Thoracic aorta (tissue), 2 donors: ENCODE results near the gene SZT2. TPM values are rescaled to one million over a fixed set of nuclear protein-coding genes. Genes with fewer than 3 reads are reported as not detected.
"Not testable (repeated sequence)": the region's sequence is repeated elsewhere in the genome, so short reads cannot be mapped to it uniquely, and the experiment has no call there.

Source experiments
- ATAC-seq: fragments of 150-250 bp; one replicate; pipeline ENCODE4 v1.8.0; 2017; ENCODE audit warnings: low read depth; ENCODE audit not compliant: insufficient number of reproducible peaks, low FRiP score
- DNase-seq: peaks from one replicate; pipeline ENCODE4 v3.0.0-alpha.2; 2020; ENCODE audit warnings: low spot score
- H3K27ac ChIP-seq, 2 donors: fragments of 200-600 bp; sonication (generic); 1 replicate in 1 of 2; 2 replicates in 1 of 2; pipeline ENCODE4 v1.5.1; 2016; ENCODE audit warnings: mild to moderate bottlenecking in 2 of 2, moderate library complexity in 2 of 2
- H3K27me3 ChIP-seq: fragments of 200-600 bp; sonication (generic); replicated peaks from 2 replicates; pipeline ENCODE4 v1.6.0; 2016; ENCODE audit warnings: mild to moderate bottlenecking; ENCODE audit not compliant: insufficient read depth
- H3K36me3 ChIP-seq: fragments of 200-600 bp; sonication (generic); one replicate; pipeline ENCODE4 v1.5.1; 2016
- H3K4me1 ChIP-seq, 2 donors: fragments of 200-600 bp; sonication (generic); 1 replicate in 1 of 2; 2 replicates in 1 of 2; pipeline versions ENCODE4 v1.5.1 to v1.6.0; 2016; ENCODE audit warnings: low read depth in 2 of 2, mild to moderate bottlenecking in 1 of 2; ENCODE audit not compliant: control insufficient read depth in 1 of 2
- H3K4me3 ChIP-seq: fragments of 200-600 bp; sonication (generic); 2 replicates; pipeline ENCODE4 v1.5.1; 2016; ENCODE audit warnings: mild to moderate bottlenecking
- H3K9me3 ChIP-seq: fragments of 200-600 bp; sonication (generic); 2 replicates; pipeline ENCODE4 v1.5.1; 2016
- total RNA-seq, 2 donors: library from RNA; depleted of rRNA; stranded (reverse); fragments of >200 nt; gene quantifications; one replicate each; pipeline versions ENCODE4 v1.1.0 to v1.2.3, GENCODE V29; 2016
- TF ChIP-seq, protein P1 (sequence below): fragments of 200-600 bp; sonication (generic); IDR thresholded peaks from one replicate; pipeline ENCODE4 v1.5.1; 2019; ENCODE audit warnings: antibody characterized with exemption

SZT2 gene
- total RNA-seq, 2 donors from 2014 or later, result 50.0 to 65.3 TPM

- ATAC-seq, result peak; percentile 45
- DNase-seq, result no peak
- Histone ChIP-seq H3K9me3 (no peaks in the 10 kb centered on the region), H3K4me3 (peak overlapping the region; percentile 91), H3K36me3 (peaks cover 32% of the 10 kb centered on the region), H3K27me3 (no peaks in the 10 kb centered on the region), H3K27ac (peak overlapping the region; percentile 66 to 85), H3K4me1 (peaks cover 15 to 23% of the 10 kb centered on the region in 2 donors)
- TF ChIP-seq, protein P1, sequence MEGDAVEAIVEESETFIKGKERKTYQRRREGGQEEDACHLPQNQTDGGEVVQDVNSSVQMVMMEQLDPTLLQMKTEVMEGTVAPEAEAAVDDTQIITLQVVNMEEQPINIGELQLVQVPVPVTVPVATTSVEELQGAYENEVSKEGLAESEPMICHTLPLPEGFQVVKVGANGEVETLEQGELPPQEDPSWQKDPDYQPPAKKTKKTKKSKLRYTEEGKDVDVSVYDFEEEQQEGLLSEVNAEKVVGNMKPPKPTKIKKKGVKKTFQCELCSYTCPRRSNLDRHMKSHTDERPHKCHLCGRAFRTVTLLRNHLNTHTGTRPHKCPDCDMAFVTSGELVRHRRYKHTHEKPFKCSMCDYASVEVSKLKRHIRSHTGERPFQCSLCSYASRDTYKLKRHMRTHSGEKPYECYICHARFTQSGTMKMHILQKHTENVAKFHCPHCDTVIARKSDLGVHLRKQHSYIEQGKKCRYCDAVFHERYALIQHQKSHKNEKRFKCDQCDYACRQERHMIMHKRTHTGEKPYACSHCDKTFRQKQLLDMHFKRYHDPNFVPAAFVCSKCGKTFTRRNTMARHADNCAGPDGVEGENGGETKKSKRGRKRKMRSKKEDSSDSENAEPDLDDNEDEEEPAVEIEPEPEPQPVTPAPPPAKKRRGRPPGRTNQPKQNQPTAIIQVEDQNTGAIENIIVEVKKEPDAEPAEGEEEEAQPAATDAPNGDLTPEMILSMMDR, result no peak
Measured at GRCh38 chr1:43367026-43367903, 22.4 kb upstream of the SZT2 start.

GRCh38 chr1:43367904-43368645 lies 21.6 kb upstream of the SZT2 start, which contains the start of gene ELOVL1:
TSS of gene ELOVL1 (minus strand) at chr1:43368011. CDS start at chr1:43365609, 2,402 bp downstream.
- peak within 1 kb of the TSS; percentile 91 for H3K4me3 ChIP-seq
- DNase-seq (peak; percentile 70), ATAC-seq (peak; percentile 75)
- peaks cover 24% of the 10 kb centered on the region for H3K36me3 ChIP-seq
- no peaks in the 10 kb centered on the region for H3K9me3 ChIP-seq
- peaks cover 15 to 23% of the 10 kb centered on the region in 2 donors for H3K4me1 ChIP-seq
- H3K27ac ChIP-seq, result peak within 1 kb of the TSS; percentile 66 to 85
- TF ChIP-seq, protein P1, result no peak
- H3K27me3 ChIP-seq, result no peaks in the 10 kb centered on the region

GRCh38 chr1:43368646-43369020 lies 21.1 kb upstream of the SZT2 start:
- DNase-seq (no peak), ATAC-seq (no peak)
- Histone ChIP-seq H3K4me1 (peaks cover 15 to 23% of the 10 kb centered on the region in 2 donors), H3K27me3 (no peaks in the 10 kb centered on the region), H3K9me3 (no peaks in the 10 kb centered on the region), H3K27ac (peak overlapping the region; percentile 63 to 85), H3K36me3 (peaks cover 18% of the 10 kb centered on the region), H3K4me3 (peak overlapping the region; percentile 91)
- TF ChIP-seq, protein P1, result no peak

GRCh38 chr1:43369779-43370178 lies 19.9 kb upstream of the SZT2 start:
- H3K36me3 ChIP-seq, DNase-seq, H3K27ac ChIP-seq, H3K4me3 ChIP-seq, H3K27me3 ChIP-seq, H3K9me3 ChIP-seq, ATAC-seq: not testable (repeated sequence)
- H3K4me1 ChIP-seq, result peaks cover 15 to 23% of the 10 kb centered on the region in 2 donors

DNA sequence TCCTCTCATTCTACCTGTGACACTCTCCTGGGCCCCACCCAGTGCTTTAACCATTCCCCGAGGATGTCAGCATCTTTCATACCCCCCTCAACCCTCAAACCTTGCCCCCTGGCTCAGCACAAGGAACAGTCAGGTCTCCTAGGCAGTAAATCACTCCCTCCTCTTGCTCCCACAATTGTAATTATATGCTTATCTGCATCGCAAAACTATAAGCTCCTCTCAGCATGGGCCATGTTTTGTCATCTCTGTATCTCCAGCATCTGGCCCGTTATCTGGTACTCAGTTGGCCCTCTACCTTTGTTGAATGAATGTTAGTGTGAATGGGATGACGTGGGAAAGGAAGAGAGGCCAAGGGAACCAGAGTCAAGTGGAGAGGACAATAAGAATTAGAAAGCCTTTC lies 19.1 kb upstream of the SZT2 start:
- no peaks in the 10 kb centered on the region for H3K27me3 ChIP-seq
- TF ChIP-seq, protein P1, result no peak
- H3K36me3 ChIP-seq, result no peaks in the 10 kb centered on the region
- H3K4me3 ChIP-seq, result no peak overlapping the region
- peaks cover 15 to 23% of the 10 kb centered on the region in 2 donors for H3K4me1 ChIP-seq
- H3K9me3 ChIP-seq, result no peaks in the 10 kb centered on the region
- H3K27ac ChIP-seq, result no peak overlapping the region
- DNase-seq (no peak), ATAC-seq (no peak)
